HCT116 (cell line): ENCODE data around the gene NHSL2.

Source experiments
- ATF3 ChIP-seq: IDR thresholded peaks from 2 replicates; pipeline ENCODE4 v1.6.1; 2012
- ELF1 ChIP-seq: IDR thresholded peaks from 2 replicates; pipeline ENCODE4 v1.6.1; 2012; ENCODE audit warnings: low read depth, borderline replicate concordance
- EZH2phosphoT487 ChIP-seq: fragments of 200-600 bp; IDR thresholded peaks from 2 replicates; pipeline ENCODE4 v1.6.1; 2018; ENCODE audit warnings: antibody characterized with exemption, borderline replicate concordance
- REST ChIP-seq: IDR thresholded peaks from 2 replicates; pipeline ENCODE4 v1.6.1; 2012; ENCODE audit warnings: low read depth
- SRF ChIP-seq: IDR thresholded peaks from 2 replicates; pipeline ENCODE4 v1.6.1; 2012; ENCODE audit warnings: low read depth

GRCh38 chrX:72131317-72132294 lies 221.0 kb downstream of the NHSL2 start, which contains the start of gene RTL5:
- TF ChIP-seq ELF1, result no peak
- TF ChIP-seq SRF, result no peak
- no peak for TF ChIP-seq ATF3
- no peak for TF ChIP-seq REST
- TF ChIP-seq EZH2phosphoT487, result no peak
